SK-N-SH treated with all-trans-retinoic acid at 6 μM for 48 hours (cell line): Measurements from ENCODE around the gene DEFB123.

Experiments used
- ESRRG ChIP-seq: fragments of 250-450 bp; sonication (Bioruptor Pico); IDR thresholded peaks from 2 replicates; pipeline ENCODE4 v1.6.1; 2021; ENCODE audit warnings: mild to moderate bottlenecking
- ISL1 ChIP-seq: fragments of 250-450 bp; sonication (Bioruptor Pico); IDR thresholded peaks from 2 replicates; pipeline ENCODE4 v2.1.2; 2022; ENCODE audit warnings: mild to moderate bottlenecking, moderate library complexity
- PPARA ChIP-seq: fragments of 250-450 bp; sonication (Bioruptor Pico); IDR thresholded peaks from 2 replicates; pipeline ENCODE4 v1.5.0; 2020; ENCODE audit warnings: mild to moderate bottlenecking, borderline replicate concordance
- RARB ChIP-seq: fragments of 250-450 bp; sonication (Bioruptor Pico); IDR thresholded peaks from 2 replicates; pipeline ENCODE4 v1.8.0; 2021; ENCODE audit warnings: mild to moderate bottlenecking, moderate library complexity
- ZC3H10 ChIP-seq: fragments of 250-450 bp; sonication (Bioruptor Pico); IDR thresholded peaks from 2 replicates; pipeline ENCODE4 v1.5.1; 2021; ENCODE audit warnings: mild to moderate bottlenecking, moderate library complexity
- ZNF565 ChIP-seq: fragments of 450-650 bp; formaldehyde crosslinking; conservative IDR thresholded peaks from 2 replicates; pipeline ENCODE4 v1.5.0; 2020; ENCODE audit warnings: low read depth, mild to moderate bottlenecking, moderate library complexity
- ZNF70 ChIP-seq: fragments of 450-650 bp; formaldehyde crosslinking; IDR thresholded peaks from 2 replicates; pipeline ENCODE4 v1.5.0; 2020; ENCODE audit warnings: mild to moderate bottlenecking, moderate library complexity
- TF ChIP-seq, protein P1 (sequence below): fragments of 250-450 bp; sonication (Bioruptor Pico); IDR thresholded peaks from 2 replicates; pipeline ENCODE4 v1.8.0; 2020; ENCODE audit warnings: mild to moderate bottlenecking, moderate library complexity, borderline replicate concordance
- TF ChIP-seq, protein P2 (sequence below): fragments of 250-450 bp; sonication (Bioruptor Pico); IDR thresholded peaks from 2 replicates; pipeline ENCODE4 v1.5.1; 2020; ENCODE audit warnings: low read depth, mild to moderate bottlenecking, moderate library complexity
- TF ChIP-seq, protein P3 (sequence below): fragments of 250-450 bp; sonication (Bioruptor Pico); IDR thresholded peaks from 2 replicates; pipeline ENCODE4 v1.5.0; 2020; ENCODE audit warnings: mild to moderate bottlenecking, moderate library complexity
- TF ChIP-seq, protein P4 (sequence below): fragments of 250-450 bp; sonication (Bioruptor Pico); IDR thresholded peaks from 2 replicates; pipeline ENCODE4 v1.8.0; 2021; ENCODE audit warnings: low read depth, mild to moderate bottlenecking, moderate library complexity, borderline replicate concordance

DNA sequence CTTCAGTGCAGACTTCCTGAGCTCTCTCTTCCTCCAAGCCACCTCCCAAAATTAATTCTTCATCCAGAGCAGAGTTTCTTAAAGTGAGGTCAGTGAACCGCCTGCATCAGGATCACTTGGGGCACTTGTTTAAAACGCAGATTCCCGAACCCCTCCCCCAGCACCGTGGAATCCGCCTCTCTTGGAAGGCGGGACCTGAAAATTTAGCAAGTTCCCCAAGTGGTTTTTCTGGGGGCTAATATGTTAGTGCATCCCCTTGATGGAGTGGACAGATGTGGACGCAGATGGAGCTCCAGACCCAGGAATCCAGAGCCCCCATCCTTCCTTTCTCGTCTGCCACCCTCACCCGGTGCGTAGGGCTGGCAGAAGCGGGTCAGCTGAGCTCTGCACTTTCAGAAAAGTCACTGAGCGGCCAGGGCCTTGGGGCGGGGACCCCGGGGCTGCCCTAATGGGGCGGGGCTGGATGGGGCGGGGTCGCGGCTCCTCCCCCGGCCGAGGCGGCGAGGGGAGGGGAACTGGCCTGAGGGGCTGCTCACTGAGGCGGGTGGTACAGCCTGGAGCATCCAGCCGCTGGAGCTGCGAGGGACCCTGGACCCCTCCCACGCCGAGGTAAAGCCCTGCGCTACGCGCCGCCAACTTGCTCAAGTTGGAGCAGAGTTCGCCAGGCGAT is 34.5 kb downstream of the DEFB123 start, which contains the start of the genes DEFB124 and REM1:
- TF ChIP-seq, protein P1, sequence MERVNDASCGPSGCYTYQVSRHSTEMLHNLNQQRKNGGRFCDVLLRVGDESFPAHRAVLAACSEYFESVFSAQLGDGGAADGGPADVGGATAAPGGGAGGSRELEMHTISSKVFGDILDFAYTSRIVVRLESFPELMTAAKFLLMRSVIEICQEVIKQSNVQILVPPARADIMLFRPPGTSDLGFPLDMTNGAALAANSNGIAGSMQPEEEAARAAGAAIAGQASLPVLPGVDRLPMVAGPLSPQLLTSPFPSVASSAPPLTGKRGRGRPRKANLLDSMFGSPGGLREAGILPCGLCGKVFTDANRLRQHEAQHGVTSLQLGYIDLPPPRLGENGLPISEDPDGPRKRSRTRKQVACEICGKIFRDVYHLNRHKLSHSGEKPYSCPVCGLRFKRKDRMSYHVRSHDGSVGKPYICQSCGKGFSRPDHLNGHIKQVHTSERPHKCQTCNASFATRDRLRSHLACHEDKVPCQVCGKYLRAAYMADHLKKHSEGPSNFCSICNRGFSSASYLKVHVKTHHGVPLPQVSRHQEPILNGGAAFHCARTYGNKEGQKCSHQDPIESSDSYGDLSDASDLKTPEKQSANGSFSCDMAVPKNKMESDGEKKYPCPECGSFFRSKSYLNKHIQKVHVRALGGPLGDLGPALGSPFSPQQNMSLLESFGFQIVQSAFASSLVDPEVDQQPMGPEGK (CRISPR knock-in tag) = no peak
- TF ChIP-seq ESRRG (CRISPR knock-in tag) (no peak), ZNF70 (no peak), ZNF565 (CRISPR knock-in tag) (no peak), ZC3H10 (CRISPR knock-in tag) (no peak), ISL1 (CRISPR knock-in tag) (no peak), RARB (CRISPR knock-in tag) (no peak), PPARA (CRISPR knock-in tag) (no peak)
- TF ChIP-seq, protein P2, sequence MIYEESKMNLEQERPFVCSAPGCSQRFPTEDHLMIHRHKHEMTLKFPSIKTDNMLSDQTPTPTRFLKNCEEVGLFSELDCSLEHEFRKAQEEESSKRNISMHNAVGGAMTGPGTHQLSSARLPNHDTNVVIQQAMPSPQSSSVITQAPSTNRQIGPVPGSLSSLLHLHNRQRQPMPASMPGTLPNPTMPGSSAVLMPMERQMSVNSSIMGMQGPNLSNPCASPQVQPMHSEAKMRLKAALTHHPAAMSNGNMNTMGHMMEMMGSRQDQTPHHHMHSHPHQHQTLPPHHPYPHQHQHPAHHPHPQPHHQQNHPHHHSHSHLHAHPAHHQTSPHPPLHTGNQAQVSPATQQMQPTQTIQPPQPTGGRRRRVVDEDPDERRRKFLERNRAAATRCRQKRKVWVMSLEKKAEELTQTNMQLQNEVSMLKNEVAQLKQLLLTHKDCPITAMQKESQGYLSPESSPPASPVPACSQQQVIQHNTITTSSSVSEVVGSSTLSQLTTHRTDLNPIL (CRISPR knock-in tag) = no peak
- TF ChIP-seq, protein P3, sequence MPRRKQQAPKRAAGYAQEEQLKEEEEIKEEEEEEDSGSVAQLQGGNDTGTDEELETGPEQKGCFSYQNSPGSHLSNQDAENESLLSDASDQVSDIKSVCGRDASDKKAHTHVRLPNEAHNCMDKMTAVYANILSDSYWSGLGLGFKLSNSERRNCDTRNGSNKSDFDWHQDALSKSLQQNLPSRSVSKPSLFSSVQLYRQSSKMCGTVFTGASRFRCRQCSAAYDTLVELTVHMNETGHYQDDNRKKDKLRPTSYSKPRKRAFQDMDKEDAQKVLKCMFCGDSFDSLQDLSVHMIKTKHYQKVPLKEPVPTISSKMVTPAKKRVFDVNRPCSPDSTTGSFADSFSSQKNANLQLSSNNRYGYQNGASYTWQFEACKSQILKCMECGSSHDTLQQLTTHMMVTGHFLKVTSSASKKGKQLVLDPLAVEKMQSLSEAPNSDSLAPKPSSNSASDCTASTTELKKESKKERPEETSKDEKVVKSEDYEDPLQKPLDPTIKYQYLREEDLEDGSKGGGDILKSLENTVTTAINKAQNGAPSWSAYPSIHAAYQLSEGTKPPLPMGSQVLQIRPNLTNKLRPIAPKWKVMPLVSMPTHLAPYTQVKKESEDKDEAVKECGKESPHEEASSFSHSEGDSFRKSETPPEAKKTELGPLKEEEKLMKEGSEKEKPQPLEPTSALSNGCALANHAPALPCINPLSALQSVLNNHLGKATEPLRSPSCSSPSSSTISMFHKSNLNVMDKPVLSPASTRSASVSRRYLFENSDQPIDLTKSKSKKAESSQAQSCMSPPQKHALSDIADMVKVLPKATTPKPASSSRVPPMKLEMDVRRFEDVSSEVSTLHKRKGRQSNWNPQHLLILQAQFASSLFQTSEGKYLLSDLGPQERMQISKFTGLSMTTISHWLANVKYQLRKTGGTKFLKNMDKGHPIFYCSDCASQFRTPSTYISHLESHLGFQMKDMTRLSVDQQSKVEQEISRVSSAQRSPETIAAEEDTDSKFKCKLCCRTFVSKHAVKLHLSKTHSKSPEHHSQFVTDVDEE (CRISPR knock-in tag) = no peak
- TF ChIP-seq, protein P4, sequence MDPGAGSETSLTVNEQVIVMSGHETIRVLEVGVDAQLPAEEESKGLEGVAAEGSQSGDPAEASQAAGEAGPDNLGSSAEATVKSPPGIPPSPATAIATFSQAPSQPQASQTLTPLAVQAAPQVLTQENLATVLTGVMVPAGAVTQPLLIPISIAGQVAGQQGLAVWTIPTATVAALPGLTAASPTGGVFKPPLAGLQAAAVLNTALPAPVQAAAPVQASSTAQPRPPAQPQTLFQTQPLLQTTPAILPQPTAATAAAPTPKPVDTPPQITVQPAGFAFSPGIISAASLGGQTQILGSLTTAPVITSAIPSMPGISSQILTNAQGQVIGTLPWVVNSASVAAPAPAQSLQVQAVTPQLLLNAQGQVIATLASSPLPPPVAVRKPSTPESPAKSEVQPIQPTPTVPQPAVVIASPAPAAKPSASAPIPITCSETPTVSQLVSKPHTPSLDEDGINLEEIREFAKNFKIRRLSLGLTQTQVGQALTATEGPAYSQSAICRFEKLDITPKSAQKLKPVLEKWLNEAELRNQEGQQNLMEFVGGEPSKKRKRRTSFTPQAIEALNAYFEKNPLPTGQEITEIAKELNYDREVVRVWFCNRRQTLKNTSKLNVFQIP (CRISPR knock-in tag) = no peak
